ENCODE data around the gene DMD. TPM values are rescaled to one million over a fixed set of nuclear protein-coding genes. Genes with fewer than 3 reads are reported as not detected.

Gene DMD
- total RNA-seq, 6 experiments from 2014 or later, result 4.9 to 6.0 (median 5.5) TPM

DNA sequence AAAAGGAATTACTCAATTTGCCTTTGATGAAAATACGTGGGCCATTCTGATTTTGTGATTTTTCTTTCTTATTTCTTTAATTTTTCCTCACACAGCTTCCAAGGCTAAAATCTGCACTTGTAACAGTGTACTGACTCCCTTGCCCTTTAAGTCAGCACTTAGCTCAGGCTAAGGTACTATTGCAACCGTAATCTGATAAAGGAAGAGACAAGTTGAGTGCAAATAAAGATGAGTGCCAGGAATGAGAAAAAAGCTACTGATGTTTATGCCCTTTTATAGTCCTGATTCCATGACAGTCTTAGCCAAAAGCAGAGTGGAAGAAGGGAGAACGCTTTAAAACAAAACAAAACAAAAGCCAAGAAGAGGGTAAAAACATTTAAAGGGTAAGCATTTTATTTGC, 6.0 kb downstream of the DMD start:
- DNase-seq, result no peak
- H3K27ac Mint-ChIP-seq, result no peak overlapping the region

DNA sequence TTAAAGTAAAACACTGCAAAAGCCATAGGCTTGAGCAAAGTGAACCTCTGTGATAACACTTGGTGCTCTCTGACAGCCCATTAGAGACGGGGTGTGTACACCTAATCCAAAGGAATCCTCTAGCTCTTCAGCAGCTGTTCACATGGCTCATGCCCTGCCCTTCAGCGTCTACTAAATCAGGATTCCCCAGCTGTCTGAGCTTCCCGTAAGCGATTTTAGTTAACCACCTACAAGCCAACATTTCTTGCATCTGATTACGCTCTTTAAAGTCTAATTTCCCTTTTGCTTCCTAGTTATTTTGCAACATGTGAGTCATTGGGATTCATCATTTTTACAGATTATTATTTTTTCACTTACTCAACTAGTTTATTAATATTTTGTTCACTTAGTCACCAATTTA, 6.5 kb downstream of the DMD start:
- no peak overlapping the region for H3K27ac Mint-ChIP-seq
- H3K36me3 Mint-ChIP-seq (ENCODE audit: low read depth), result no peaks in the 10 kb centered on the region
- no peak overlapping the region for H3K4me3 Mint-ChIP-seq
- no peaks in the 10 kb centered on the region for H3K4me1 Mint-ChIP-seq (ENCODE audit: low read depth)
- TF ChIP-seq, protein P1, sequence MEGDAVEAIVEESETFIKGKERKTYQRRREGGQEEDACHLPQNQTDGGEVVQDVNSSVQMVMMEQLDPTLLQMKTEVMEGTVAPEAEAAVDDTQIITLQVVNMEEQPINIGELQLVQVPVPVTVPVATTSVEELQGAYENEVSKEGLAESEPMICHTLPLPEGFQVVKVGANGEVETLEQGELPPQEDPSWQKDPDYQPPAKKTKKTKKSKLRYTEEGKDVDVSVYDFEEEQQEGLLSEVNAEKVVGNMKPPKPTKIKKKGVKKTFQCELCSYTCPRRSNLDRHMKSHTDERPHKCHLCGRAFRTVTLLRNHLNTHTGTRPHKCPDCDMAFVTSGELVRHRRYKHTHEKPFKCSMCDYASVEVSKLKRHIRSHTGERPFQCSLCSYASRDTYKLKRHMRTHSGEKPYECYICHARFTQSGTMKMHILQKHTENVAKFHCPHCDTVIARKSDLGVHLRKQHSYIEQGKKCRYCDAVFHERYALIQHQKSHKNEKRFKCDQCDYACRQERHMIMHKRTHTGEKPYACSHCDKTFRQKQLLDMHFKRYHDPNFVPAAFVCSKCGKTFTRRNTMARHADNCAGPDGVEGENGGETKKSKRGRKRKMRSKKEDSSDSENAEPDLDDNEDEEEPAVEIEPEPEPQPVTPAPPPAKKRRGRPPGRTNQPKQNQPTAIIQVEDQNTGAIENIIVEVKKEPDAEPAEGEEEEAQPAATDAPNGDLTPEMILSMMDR (IDR thresholded peaks at IDR 0.05), result no peak
- DNase-seq, result no peak
- 0 out of 2 replicates have a peak, but pooled peaks cover 4% of the 10 kb centered on the region for H3K9me3 Mint-ChIP-seq
- no peaks in the 10 kb centered on the region for H3K27me3 Mint-ChIP-seq (ENCODE audit: insufficient read depth)

More for the DNA sequence above, 6.0 kb downstream of the DMD start:
- no peaks in the 10 kb centered on the region for H3K4me1 Mint-ChIP-seq (ENCODE audit: low read depth)
- H3K36me3 Mint-ChIP-seq (ENCODE audit: low read depth), result no peaks in the 10 kb centered on the region
- no peaks in the 10 kb centered on the region for H3K27me3 Mint-ChIP-seq (ENCODE audit: insufficient read depth)
- H3K9me3 Mint-ChIP-seq, result 0 out of 2 replicates have a peak, but pooled peaks cover 4% of the 10 kb centered on the region
- H3K4me3 Mint-ChIP-seq, result no peak overlapping the region
- TF ChIP-seq, protein P1 (IDR thresholded peaks at IDR 0.05), result no peak

DNA sequence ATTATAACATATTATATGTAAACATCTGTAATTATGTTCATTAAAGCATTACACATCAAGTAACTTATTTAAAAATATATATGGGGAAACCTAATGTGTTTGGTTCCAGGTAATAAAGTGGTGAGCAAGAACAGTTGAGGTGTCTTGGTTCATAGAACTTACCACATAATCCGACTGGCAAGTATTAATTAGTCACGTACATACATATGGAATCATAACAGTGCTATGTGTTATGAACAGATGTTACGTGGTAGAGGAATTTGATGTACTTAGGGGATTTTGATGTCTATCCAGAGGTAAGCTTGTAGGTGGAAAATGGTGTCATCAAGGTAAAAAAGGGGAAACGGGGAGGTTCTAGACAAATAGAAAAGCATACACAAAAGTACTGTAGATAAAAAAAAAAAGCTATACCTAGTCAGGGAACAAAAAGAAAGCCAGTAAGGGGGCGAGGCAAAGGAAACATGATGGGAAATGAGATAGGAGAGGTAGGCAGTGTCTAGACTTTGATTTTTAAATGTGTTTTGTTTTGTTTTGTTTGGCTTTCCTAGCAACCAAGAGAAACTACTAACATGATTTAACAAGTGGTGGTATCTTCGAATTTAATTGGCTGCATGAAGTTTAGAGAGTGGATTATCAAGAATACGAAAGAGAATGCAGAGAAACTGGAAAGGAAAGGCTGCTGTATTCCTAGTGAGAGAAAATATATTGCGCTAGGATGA, 12.6 kb downstream of the DMD start:
- Mint-ChIP-seq H3K4me3 (no peak overlapping the region), H3K27me3 (ENCODE audit: insufficient read depth) (no peaks in the 10 kb centered on the region), H3K27ac (no peak overlapping the region), H3K36me3 (ENCODE audit: low read depth) (no peaks in the 10 kb centered on the region), H3K4me1 (ENCODE audit: low read depth) (no peaks in the 10 kb centered on the region), H3K9me3 (peaks cover under 1% of the 10 kb centered on the region; the same call in 1 of the 2 replicates)
- DNase-seq, result no peak
- TF ChIP-seq, protein P1 (IDR thresholded peaks at IDR 0.05), result no peak

DNA sequence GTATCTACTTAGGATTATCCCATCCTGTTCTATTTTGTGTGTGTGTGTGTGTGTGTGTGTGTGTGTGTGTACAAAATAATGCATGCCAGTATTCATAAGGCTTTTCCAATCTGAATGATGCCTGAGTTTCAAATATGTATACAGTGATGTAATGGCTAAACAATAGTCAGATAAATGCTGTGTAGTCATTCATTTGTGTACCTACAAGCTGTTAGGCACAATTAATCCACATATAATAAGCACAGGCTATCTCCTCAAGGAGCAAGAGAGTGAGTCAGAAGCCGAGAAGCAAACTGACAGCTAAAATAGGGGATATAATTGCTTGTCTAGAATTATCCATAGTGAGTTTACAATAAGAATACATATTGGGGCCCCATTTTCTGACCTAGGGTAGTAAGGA, 15.7 kb downstream of the DMD start:
- Mint-ChIP-seq H3K4me3 (no peak overlapping the region), H3K27me3 (ENCODE audit: insufficient read depth) (no peaks in the 10 kb centered on the region), H3K27ac (no peak overlapping the region), H3K36me3 (ENCODE audit: low read depth) (no peaks in the 10 kb centered on the region), H3K4me1 (ENCODE audit: low read depth) (no peaks in the 10 kb centered on the region), H3K9me3 (no peaks in the 10 kb centered on the region; the same call in 1 of the 2 replicates)
- TF ChIP-seq, protein P1 (IDR thresholded peaks at IDR 0.05), result no peak
- no peak for DNase-seq

DNA sequence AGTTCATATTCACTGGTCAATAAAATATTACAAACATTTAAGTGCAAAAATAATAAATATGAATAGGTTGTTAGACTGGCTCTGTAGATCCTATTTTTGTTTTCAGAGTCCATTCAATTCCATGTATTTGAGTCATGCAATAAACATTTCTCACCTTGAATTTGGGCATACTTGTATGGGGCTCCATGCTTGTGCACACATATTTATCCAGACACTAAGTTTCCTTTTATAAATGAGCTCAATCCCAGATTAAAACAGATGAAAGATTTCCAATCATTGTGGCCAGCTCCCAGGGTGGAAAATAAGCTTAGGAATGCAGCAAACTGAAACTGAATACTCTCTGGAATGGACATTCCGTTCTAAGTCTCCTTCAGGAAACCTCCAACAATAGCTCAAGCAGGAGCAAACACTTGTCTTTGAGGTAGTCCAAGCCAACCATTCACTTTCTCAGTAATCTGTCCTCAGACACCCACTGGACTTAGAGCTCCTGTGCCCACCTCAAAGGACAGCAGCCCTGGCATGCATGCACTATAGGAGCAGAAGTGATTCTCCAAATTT, 16.4 kb downstream of the DMD start:
- H3K9me3 Mint-ChIP-seq, result no peaks in the 10 kb centered on the region; the same call in 1 of the 2 replicates
- H3K4me1 Mint-ChIP-seq (ENCODE audit: low read depth), result no peaks in the 10 kb centered on the region
- no peaks in the 10 kb centered on the region for H3K36me3 Mint-ChIP-seq (ENCODE audit: low read depth)
- TF ChIP-seq, protein P1 (IDR thresholded peaks at IDR 0.05), result no peak
- H3K27ac Mint-ChIP-seq, result no peak overlapping the region
- H3K4me3 Mint-ChIP-seq, result no peak overlapping the region
- no peaks in the 10 kb centered on the region for H3K27me3 Mint-ChIP-seq (ENCODE audit: insufficient read depth)
- DNase-seq, result no peak

Measured in HFFc6 (cell line).